ENCODE measurements around the gene RHEX.

Gene RHEX

DNA sequence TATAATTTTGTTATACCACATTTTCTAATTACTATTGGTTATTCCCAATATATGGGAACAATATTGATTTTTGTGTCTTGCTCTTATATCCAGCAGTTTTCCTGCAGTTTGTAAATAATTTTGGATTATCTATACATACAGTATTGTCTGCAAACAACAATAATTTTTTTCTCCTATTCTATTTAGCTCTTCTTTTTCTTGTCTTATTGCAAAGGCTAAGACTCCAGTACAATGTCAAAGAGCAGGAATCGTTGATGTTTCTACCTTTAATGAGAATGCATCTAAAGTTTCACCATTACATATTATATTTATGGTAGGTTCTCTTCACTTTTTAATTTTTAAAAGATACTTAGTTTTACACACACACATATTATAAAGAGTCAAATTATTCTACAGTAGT lies 68.3 kb downstream of the RHEX start:
- H3K4me3 ChIP-seq (ENCODE audit: low read length): no peak overlapping the region
- TF ChIP-seq, protein P1, sequence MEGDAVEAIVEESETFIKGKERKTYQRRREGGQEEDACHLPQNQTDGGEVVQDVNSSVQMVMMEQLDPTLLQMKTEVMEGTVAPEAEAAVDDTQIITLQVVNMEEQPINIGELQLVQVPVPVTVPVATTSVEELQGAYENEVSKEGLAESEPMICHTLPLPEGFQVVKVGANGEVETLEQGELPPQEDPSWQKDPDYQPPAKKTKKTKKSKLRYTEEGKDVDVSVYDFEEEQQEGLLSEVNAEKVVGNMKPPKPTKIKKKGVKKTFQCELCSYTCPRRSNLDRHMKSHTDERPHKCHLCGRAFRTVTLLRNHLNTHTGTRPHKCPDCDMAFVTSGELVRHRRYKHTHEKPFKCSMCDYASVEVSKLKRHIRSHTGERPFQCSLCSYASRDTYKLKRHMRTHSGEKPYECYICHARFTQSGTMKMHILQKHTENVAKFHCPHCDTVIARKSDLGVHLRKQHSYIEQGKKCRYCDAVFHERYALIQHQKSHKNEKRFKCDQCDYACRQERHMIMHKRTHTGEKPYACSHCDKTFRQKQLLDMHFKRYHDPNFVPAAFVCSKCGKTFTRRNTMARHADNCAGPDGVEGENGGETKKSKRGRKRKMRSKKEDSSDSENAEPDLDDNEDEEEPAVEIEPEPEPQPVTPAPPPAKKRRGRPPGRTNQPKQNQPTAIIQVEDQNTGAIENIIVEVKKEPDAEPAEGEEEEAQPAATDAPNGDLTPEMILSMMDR (conservative IDR thresholded peaks at IDR 0.05; ENCODE audit: low read length): no peak
- DNase-seq (ENCODE audit: low read depth): no peak

DNA sequence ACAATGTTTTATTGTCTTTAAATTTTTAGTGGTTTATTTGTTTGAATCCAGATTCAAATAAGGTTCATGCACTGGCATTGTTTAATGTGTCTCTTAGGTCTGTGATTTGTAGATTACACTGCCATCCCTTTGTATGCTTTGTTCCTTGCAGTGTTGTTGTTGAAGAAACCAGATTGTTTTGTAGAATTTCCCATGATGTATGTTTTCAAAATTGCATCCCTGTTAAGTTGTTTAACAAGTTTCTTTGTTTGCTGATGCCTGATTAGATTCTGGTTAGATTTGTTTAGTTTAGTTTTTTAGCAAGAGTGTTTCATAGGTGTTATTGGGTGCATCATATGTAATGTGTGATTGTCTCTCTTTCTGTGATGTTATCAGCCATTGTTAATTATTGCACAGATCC lies 69.7 kb downstream of the RHEX start:
- no peak for DNase-seq (ENCODE audit: low read depth)
- TF ChIP-seq, protein P1 (conservative IDR thresholded peaks at IDR 0.05; ENCODE audit: low read length): no peak
- no peak overlapping the region for H3K4me3 ChIP-seq (ENCODE audit: low read length)

DNA sequence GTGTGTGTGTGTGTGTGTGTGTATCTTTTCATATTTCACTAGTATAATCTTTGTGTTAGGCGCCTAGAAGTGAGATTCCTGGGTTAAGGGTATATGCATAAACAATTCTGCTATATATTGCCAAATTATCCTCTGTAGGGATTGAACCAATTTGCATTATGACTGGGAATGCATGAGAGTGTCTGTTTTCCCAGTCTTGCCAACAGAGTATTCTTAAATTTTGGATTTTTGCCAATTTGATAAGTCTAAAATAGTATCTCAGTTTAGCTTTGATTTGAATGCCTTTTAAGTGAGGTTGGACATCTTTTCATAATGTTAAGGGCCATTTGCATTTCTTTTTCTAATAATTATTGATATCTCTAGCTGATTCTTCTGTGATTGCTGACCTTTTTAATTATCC lies 72.4 kb downstream of the RHEX start:
- H3K4me3 ChIP-seq (ENCODE audit: low read length): no peak overlapping the region
- TF ChIP-seq, protein P1 (conservative IDR thresholded peaks at IDR 0.05; ENCODE audit: low read length): no peak
- DNase-seq (ENCODE audit: low read depth): no peak

DNA sequence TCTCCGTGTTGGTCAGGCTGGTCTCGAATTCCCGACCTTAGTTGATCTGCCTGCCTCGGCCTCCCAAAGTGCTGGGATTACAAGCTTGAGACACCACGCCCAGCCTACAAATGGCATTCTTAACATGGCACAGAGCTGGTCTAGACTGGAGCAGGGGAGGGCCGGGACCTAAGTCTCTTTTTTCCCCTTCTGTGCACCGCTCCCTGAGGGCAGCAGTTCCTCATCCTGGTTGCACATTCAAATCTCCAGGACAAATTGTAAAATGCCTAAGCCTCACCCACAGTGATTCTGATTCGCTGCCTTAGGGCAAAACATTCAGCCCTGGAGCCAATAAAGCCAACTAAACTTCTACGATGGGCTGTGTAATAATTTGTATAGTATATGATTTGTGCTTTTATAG lies 74.4 kb downstream of the RHEX start:
- no peak for DNase-seq (ENCODE audit: low read depth)
- TF ChIP-seq, protein P1 (conservative IDR thresholded peaks at IDR 0.05; ENCODE audit: low read length): no peak
- H3K4me3 ChIP-seq (ENCODE audit: low read length): no peak overlapping the region

DNA sequence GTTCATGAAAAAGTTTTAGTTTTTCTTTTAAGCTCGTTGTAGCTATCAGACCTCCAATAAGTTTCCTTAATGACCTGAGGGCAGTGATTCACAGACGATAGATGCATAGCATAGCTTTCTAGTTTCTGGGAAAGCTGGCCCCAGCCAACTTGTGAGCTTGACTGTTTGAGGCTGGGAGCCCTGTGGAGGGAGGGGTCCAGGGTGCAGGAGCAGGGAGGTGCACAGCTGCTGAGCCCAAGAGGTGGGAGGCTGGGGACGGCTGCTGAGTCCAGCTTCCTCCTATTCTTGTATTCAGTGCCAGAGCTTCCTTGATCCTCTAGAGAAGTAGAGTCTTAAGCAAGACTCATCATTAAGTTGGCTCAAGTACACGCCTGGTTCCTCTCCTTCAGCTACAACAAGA lies 75.2 kb downstream of the RHEX start:
- no peak for DNase-seq (ENCODE audit: low read depth)
- H3K4me3 ChIP-seq (ENCODE audit: low read length): no peak overlapping the region
- TF ChIP-seq, protein P1 (conservative IDR thresholded peaks at IDR 0.05; ENCODE audit: low read length): no peak

DNA sequence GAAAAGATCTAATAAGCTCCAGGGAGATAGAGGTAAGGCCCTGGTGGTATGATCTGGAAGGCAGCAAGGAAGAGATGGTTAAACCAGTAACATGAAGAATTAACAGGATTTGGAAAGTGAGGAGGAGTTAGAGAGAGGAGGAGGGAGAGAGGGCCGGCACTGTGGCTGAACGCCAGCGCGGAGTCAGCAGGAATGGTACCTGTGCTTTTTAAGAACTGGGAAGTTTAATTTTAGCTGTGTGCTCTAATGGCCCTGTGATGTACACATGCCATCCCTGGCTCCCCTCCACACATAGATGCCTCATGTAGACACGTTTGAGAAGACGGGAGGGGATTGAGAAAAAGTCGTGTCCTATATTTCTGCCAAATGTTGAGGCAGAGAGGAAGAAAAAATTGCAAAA lies 78.1 kb downstream of the RHEX start:
- no peak for DNase-seq (ENCODE audit: low read depth)
- TF ChIP-seq, protein P1 (conservative IDR thresholded peaks at IDR 0.05; ENCODE audit: low read length): no peak
- no peak overlapping the region for H3K4me3 ChIP-seq (ENCODE audit: low read length)

DNA sequence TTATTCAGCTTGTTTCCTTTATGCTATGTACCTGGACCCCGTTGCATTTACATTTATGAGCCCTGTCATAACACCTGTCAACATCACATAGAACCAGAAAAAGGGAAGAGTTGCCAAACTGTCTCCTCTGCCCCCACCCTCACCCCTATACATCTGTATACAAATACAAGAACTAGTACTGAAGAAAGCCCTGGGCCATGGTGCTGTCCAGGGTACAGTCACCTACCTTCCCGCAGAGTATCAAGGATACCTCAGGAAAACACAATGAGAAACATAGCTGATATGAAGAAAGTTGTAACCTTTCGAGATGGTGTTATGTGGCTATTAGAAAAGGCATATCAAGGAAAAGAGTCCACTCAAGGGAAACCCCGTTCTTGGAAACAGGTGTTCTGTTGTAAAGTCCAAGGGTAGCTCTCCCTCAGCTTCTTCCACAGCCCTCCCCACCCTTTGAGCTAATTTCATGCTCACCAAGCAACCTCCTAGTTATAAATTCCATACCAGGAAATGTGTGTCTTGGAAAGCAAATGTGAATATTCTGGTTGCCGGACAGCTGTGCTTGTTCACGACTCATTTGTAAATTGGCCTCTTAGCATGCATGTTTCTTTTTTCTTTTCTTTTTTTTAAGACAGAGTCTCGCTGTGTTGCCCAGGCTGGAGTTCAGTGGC lies 80.9 kb downstream of the RHEX start:
- H3K4me3 ChIP-seq (ENCODE audit: low read length): no peak overlapping the region
- DNase-seq (ENCODE audit: low read depth): peak; percentile 34
- TF ChIP-seq, protein P1 (conservative IDR thresholded peaks at IDR 0.05; ENCODE audit: low read length): no peak
